ENCODE results near the gene ARL15. TPM values are rescaled to one million over a fixed set of nuclear protein-coding genes. Genes with fewer than 3 reads are reported as not detected.
"Not testable (repeated sequence)": the region's sequence is repeated elsewhere in the genome, so short reads cannot be mapped to it uniquely, and the experiment has no call there.

Gene ARL15
- polyA plus RNA-seq, 2 donors, result 4.0 to 7.8 TPM

DNA sequence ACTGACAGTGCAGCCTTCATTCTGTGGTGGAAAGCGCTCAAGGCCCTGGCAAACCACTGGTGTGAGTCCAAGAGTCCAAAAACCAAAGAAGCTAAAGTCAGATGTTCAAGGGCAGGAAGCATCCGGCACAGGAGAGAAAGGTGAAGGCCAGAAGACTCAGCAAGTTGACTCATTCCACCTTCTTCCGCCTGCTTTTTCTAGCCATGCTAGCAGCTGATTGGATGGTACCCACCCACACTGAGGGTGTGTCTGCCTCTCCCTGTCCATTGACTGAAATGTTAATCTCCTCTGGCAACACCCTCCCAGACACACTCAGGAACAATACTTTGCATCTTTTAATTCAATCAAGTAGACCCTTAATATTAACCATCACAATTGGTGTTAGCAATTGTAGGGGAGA, 453.9 kb downstream of the ARL15 start:
- no peaks in the 10 kb centered on the region for H3K36me3 ChIP-seq (ENCODE audit: control insufficient read depth in 2 of 2, insufficient read depth in 2 of 2, low read length in 1 of 2)
- no peaks in the 10 kb centered on the region for H3K27me3 ChIP-seq (ENCODE audit: control insufficient read depth in 1 of 2, insufficient read depth in 2 of 2, low read length in 2 of 2)
- 69 to 85% methylated on average over 3 of the region's 3 CpGs for WGBS, 2 donors
- H3K4me3 ChIP-seq (ENCODE audit: low read depth in 1 of 2, low read length in 2 of 2), result no peak overlapping the region
- no peak overlapping the region for H3K27ac ChIP-seq (ENCODE audit: low read depth in 2 of 2, low read length in 1 of 2)
- peaks cover 4 to 7% of the 10 kb centered on the region in 2 donors for H3K9me3 ChIP-seq (ENCODE audit: control insufficient read depth in 2 of 2, insufficient read depth in 1 of 2, low read depth in 1 of 2, low read length in 1 of 2)
- H3K4me1 ChIP-seq (ENCODE audit: control insufficient read depth in 2 of 2, insufficient read depth in 2 of 2, low read length in 1 of 2), result no peaks in the 10 kb centered on the region

- not testable (repeated sequence) for H3K4me1 ChIP-seq (ENCODE audit: control insufficient read depth in 2 of 2, insufficient read depth in 2 of 2, low read length in 1 of 2); H3K4me3 ChIP-seq (ENCODE audit: low read depth in 1 of 2, low read length in 2 of 2); H3K36me3 ChIP-seq (ENCODE audit: control insufficient read depth in 2 of 2, insufficient read depth in 2 of 2, low read length in 1 of 2); H3K27ac ChIP-seq (ENCODE audit: low read depth in 2 of 2, low read length in 1 of 2); H3K9me3 ChIP-seq (ENCODE audit: control insufficient read depth in 2 of 2, insufficient read depth in 1 of 2, low read depth in 1 of 2, low read length in 1 of 2); H3K27me3 ChIP-seq (ENCODE audit: control insufficient read depth in 1 of 2, insufficient read depth in 2 of 2, low read length in 2 of 2)
- 95 to 97% methylated on average over 19 of the region's 19 CpGs for WGBS, 2 donors
Observed at GRCh38 chr5:53836851-53837430, 473.4 kb downstream of the ARL15 start.

DNA sequence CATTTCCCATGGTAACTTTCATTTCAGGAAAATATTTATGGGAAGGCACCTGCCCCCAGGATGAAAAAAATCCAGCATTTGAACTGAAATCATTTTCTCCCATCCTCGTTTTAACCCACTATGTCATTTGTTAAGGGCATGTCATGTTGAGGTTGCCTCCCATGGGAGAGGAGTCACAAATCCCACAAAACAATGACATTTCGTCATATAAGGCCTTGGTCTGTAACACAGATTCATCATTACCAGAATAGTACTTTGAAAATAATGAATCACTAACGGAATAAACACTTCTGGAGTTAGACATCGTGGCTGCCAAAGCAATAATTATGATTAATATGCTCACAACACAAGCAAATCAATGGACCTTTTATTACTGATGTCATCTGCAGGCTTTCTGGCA, 475.9 kb downstream of the ARL15 start:
- Histone ChIP-seq H3K4me1 (ENCODE audit: control insufficient read depth in 2 of 2, insufficient read depth in 2 of 2, low read length in 1 of 2) (peaks cover 0 to 3% of the 10 kb centered on the region in 2 donors), H3K27me3 (ENCODE audit: control insufficient read depth in 1 of 2, insufficient read depth in 2 of 2, low read length in 2 of 2) (no peaks in the 10 kb centered on the region), H3K4me3 (ENCODE audit: low read depth in 1 of 2, low read length in 2 of 2) (no peak overlapping the region), H3K36me3 (ENCODE audit: control insufficient read depth in 2 of 2, insufficient read depth in 2 of 2, low read length in 1 of 2) (no peaks in the 10 kb centered on the region), H3K27ac (ENCODE audit: low read depth in 2 of 2, low read length in 1 of 2) (no peak overlapping the region), H3K9me3 (ENCODE audit: control insufficient read depth in 2 of 2, insufficient read depth in 1 of 2, low read depth in 1 of 2, low read length in 1 of 2) (no peaks in the 10 kb centered on the region)
- WGBS, 2 donors, result 53 to 64% methylated on average over 4 of the region's 4 CpGs

Other genes with a start within 250 kb of the ARL15 start
- gene HSPB3, start 145.1 kb upstream of the ARL15 start, polyA plus RNA-seq, result 1 to 10 TPM; 3.2 to 3.5 TPM
- gene SNX18, start 207.2 kb upstream of the ARL15 start, polyA plus RNA-seq, result 1 to 10 TPM; 3.7 to 6.6 TPM

Data from esophagus (tissue), 2 donors.